ENCODE data around the gene MYO1G. TPM values are rescaled to one million over a fixed set of nuclear protein-coding genes. Genes with fewer than 3 reads are reported as not detected.
"Not testable (repeated sequence)": the region's sequence is repeated elsewhere in the genome, so short reads cannot be mapped to it uniquely, and the experiment has no call there.

MYO1G gene
- 2.6 TPM for total RNA-seq

GRCh38 chr7:44978511-44979366, at the start of gene MYO1G:
MYO1G (minus strand) TSS chr7:44979015; CDS start chr7:44978961, 54 bp downstream.
- DNase-seq: no peak

- no peak for DNase-seq
Measured at GRCh38 chr7:45028138-45028919, 49.5 kb upstream of the MYO1G start.

- no peak for DNase-seq
Measured at GRCh38 chr7:45027774-45028114, 48.9 kb upstream of the MYO1G start.

GRCh38 chr7:45026984-45027773, 48.4 kb upstream of the MYO1G start:
- DNase-seq: no peak

GRCh38 chr7:45026013-45026412, 47.2 kb upstream of the MYO1G start:
- no peak for DNase-seq

- DNase-seq: not testable (repeated sequence)
Measured at GRCh38 chr7:45025473-45025872, 46.7 kb upstream of the MYO1G start.

GRCh38 chr7:45024126-45024744, 45.4 kb upstream of the MYO1G start:
- DNase-seq: no peak

GRCh38 chr7:45021604-45022296, 42.9 kb upstream of the MYO1G start:
- no peak for DNase-seq

GRCh38 chr7:45020915-45021314, 42.1 kb upstream of the MYO1G start:
- no peak for DNase-seq

GRCh38 chr7:45017253-45017652, 38.4 kb upstream of the MYO1G start:
- no peak for DNase-seq

- DNase-seq: no peak
Measured at GRCh38 chr7:45015313-45015712, 36.5 kb upstream of the MYO1G start.

GRCh38 chr7:45013465-45013967, 34.7 kb upstream of the MYO1G start:
- DNase-seq: no peak

GRCh38 chr7:45007571-45008328, 28.9 kb upstream of the MYO1G start:
- DNase-seq: no peak

- DNase-seq: no peak
Measured at GRCh38 chr7:45007106-45007505, 28.3 kb upstream of the MYO1G start.

GRCh38 chr7:45003789-45004188, 25.0 kb upstream of the MYO1G start:
- no peak for DNase-seq

- no peak for DNase-seq
Measured at GRCh38 chr7:45001826-45002225, 23.0 kb upstream of the MYO1G start.

- DNase-seq: no peak
Measured at GRCh38 chr7:45001138-45001694, 22.4 kb upstream of the MYO1G start.

GRCh38 chr7:45000093-45001032, 21.5 kb upstream of the MYO1G start, which contains the start of gene CCM2:
CCM2 (plus strand) TSS chr7:45000201; CDS start chr7:45000334, 133 bp downstream.
- DNase-seq: peak; percentile 43
